IPS-18a (cell line): ENCODE measurements around the gene FSTL4.

ENCODE experiments used
- H3K27ac ChIP-seq: one replicate; pipeline ENCODE4 v1.5.1; 2013; ENCODE audit warnings: low read length
- H3K27me3 ChIP-seq: one replicate; pipeline ENCODE4 v1.6.1; 2013; ENCODE audit warnings: mild to moderate bottlenecking, low read length; ENCODE audit not compliant: control insufficient read depth, insufficient read depth
- H3K36me3 ChIP-seq: one replicate; pipeline ENCODE4 v1.6.1; 2013; ENCODE audit warnings: low read depth, low read length; ENCODE audit not compliant: control insufficient read depth
- H3K4me1 ChIP-seq: one replicate; pipeline ENCODE4 v1.6.1; 2013; ENCODE audit warnings: low read depth, low read length; ENCODE audit not compliant: control insufficient read depth
- H3K4me3 ChIP-seq: one replicate; pipeline ENCODE4 v1.5.1; 2013; ENCODE audit warnings: low read length
- H3K9ac ChIP-seq: one replicate; pipeline ENCODE4 v1.6.1; 2013; ENCODE audit warnings: mild to moderate bottlenecking, low read length, moderate library complexity
- H3K9me3 ChIP-seq: one replicate; pipeline ENCODE4 v1.6.1; 2013; ENCODE audit warnings: low read depth, low read length; ENCODE audit not compliant: control insufficient read depth

FSTL4 gene

DNA sequence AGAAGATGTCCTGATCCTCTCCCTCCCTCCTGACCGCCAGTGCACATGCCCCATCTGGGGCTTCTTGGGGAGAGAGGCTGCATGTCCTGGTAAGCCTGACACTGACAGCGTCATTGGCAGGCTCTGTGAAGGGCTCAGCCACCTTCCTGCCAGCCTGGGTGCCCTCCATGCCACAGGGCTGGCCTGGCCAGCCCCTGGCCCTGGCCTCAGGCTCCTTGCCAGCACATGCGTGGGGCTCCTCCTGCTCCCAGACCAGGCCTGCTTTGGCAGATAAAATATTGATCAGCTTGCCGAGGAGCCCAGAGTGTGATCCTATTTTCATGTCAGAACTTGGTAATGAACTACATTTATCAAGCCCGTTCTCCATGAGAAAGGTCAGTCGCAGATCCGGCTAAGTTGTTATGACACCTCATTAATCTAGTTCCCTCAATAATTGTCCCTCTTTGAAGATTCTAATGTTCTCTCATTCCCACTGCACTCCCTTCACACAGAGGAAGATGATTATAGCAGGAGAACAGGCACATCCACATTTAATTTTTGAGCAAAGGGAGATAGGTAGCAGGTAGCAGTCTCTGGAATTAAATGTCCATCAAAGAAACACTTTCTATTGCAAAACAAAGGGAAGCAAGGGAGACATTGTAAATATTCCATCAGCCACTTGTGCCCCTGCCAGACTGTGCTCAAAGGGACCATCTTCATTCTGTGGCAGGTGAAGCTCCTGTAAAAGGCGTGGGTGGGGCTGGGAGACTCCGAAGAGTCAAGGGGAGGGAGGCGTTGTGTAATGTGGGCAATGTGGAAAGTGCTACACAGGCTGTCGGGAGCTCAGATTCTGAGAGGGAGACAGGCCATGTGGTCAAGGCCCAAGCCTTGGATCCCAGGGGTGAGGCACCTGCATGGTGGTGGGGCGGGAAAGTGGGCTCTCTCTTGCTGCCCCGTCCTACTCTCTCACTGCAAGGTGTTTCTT is 288.6 kb downstream of the FSTL4 start:
- no peaks in the 10 kb centered on the region for H3K36me3 ChIP-seq
- no peak overlapping the region for H3K4me3 ChIP-seq
- peaks cover 15% of the 10 kb centered on the region for H3K27me3 ChIP-seq
- H3K9me3 ChIP-seq: no peaks in the 10 kb centered on the region
- peaks cover 31% of the 10 kb centered on the region for H3K4me1 ChIP-seq
- H3K27ac ChIP-seq: no peak overlapping the region
- H3K9ac ChIP-seq: no peak overlapping the region

GRCh38 chr5:133322743-133323142 is 289.6 kb downstream of the FSTL4 start:
- no peaks in the 10 kb centered on the region for H3K36me3 ChIP-seq
- no peaks in the 10 kb centered on the region for H3K9me3 ChIP-seq
- H3K4me1 ChIP-seq: peaks cover 21% of the 10 kb centered on the region
- peaks cover 15% of the 10 kb centered on the region for H3K27me3 ChIP-seq
- no peak overlapping the region for H3K9ac ChIP-seq
- H3K27ac ChIP-seq: no peak overlapping the region
- no peak overlapping the region for H3K4me3 ChIP-seq

DNA sequence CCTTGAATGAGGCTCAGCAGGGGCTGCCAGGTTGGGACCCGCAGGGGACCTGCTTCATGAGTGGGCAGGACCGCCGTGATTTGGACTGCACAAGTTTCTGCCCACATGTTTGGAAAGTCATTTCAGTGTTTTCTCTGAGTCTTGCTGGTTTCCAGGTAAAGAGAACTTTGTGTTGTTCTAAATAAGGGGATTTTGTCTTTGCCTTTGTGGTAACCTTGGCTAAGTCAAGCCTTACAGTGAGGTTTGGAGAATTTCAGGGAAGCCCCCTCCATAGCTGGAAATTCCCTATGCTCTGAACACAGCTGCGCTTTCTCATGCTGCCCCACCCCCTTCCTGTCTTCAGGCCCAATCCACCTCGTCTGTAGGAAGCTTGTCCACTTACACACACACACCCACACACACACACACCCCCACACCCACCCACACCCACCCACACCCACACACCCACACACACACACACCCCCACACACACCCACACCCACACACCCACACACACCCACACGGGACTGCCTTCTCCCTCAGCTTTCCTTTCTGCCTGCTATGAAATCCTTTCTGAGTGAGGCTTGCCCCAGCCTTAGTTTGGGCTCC is 290.4 kb downstream of the FSTL4 start:
- H3K9ac ChIP-seq: no peak overlapping the region
- peaks cover 13% of the 10 kb centered on the region for H3K4me1 ChIP-seq
- no peaks in the 10 kb centered on the region for H3K9me3 ChIP-seq
- no peak overlapping the region for H3K4me3 ChIP-seq
- H3K27ac ChIP-seq: no peak overlapping the region
- H3K36me3 ChIP-seq: no peaks in the 10 kb centered on the region
- peaks cover 10% of the 10 kb centered on the region for H3K27me3 ChIP-seq

GRCh38 chr5:133321286-133321832 is 291.0 kb downstream of the FSTL4 start:
- Histone ChIP-seq H3K36me3 (no peaks in the 10 kb centered on the region), H3K9me3 (no peaks in the 10 kb centered on the region), H3K27ac (no peak overlapping the region), H3K9ac (no peak overlapping the region), H3K4me1 (peaks cover 12% of the 10 kb centered on the region), H3K27me3 (peaks cover 6% of the 10 kb centered on the region), H3K4me3 (no peak overlapping the region)

- Histone ChIP-seq H3K9ac (no peak overlapping the region), H3K27ac (no peak overlapping the region), H3K27me3 (no peaks in the 10 kb centered on the region), H3K9me3 (no peaks in the 10 kb centered on the region), H3K4me3 (no peak overlapping the region), H3K4me1 (peaks cover 12% of the 10 kb centered on the region), H3K36me3 (no peaks in the 10 kb centered on the region)
These were observed 292.3 kb downstream of the FSTL4 start for GRCh38 chr5:133319905-133320520.

DNA sequence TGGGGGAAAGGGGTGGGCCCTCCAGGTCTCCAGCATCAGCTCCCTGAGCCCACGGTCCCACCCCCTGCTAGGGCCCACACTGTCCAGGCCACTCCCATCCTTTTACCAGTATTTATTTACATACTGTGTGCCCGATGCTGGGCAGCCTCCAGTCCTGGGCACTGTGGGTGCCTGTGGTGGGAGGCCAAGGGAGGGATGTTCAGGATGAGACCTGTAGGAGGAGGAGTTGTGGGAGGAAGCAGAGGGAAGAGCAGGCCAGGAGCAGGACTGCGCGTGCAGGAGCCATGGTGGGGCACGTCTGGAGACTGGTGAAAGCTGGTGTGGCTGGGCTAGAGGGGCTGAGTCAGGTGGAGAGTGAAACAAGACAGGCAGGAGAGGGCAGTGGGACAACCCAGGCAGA is 293.1 kb downstream of the FSTL4 start:
- no peak overlapping the region for H3K9ac ChIP-seq
- no peaks in the 10 kb centered on the region for H3K27me3 ChIP-seq
- H3K27ac ChIP-seq: no peak overlapping the region
- H3K4me3 ChIP-seq: no peak overlapping the region
- peaks cover 12% of the 10 kb centered on the region for H3K4me1 ChIP-seq
- H3K36me3 ChIP-seq: no peaks in the 10 kb centered on the region
- H3K9me3 ChIP-seq: no peaks in the 10 kb centered on the region

- Histone ChIP-seq H3K4me3 (no peak overlapping the region), H3K9ac (no peak overlapping the region), H3K4me1 (peaks cover 12% of the 10 kb centered on the region), H3K27ac (no peak overlapping the region), H3K27me3 (no peaks in the 10 kb centered on the region), H3K9me3 (no peaks in the 10 kb centered on the region), H3K36me3 (no peaks in the 10 kb centered on the region)
These were observed 294.8 kb downstream of the FSTL4 start for GRCh38 chr5:133317558-133317957.

DNA sequence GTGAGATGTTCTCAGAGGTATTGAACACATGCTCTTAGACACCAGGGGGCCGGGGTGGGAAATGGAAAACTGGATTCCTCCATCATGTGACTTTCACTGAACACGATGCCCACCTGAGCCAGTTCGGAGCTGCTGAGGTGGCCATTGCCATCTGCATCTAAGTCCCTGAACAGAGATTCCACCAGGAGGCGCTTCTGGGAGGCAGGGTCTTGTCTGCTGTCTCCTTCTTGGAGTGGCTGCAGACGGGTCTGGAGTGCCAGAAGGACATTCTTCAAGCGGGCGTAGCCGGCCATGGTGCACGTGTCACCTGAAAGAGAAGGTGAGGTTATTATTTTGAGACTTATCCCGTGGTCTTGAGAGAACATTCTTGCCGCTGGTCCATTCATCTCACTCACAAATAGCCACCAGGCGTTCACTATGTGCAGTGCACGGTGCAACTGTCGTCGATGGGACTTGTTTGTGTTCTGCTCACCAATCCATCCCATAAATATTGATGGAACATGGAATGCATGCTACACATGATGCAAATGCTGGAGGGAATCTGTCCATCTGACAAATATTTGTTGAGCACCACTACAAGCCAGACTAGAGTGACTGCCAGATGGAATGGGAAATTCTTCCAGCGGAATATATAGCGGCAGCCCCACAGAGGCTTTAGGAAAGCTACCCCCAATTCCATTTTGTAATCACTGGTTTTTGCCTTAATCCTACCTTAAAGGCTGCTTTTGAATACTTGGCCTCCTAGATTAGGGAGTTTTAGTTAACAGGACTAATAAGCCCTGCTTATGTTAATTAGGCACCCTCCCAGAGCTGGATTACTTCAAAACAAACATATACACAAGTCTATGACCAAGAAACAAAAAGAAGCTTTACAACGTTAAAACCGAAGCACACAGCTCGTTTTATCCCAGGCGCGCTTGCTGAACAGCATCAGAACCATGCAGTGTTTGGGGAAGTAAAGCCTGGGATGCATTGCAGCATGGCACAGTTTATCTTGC is 295.7 kb downstream of the FSTL4 start:
- Histone ChIP-seq H3K4me1 (peaks cover 12% of the 10 kb centered on the region), H3K36me3 (no peaks in the 10 kb centered on the region), H3K27me3 (no peaks in the 10 kb centered on the region)

DNA sequence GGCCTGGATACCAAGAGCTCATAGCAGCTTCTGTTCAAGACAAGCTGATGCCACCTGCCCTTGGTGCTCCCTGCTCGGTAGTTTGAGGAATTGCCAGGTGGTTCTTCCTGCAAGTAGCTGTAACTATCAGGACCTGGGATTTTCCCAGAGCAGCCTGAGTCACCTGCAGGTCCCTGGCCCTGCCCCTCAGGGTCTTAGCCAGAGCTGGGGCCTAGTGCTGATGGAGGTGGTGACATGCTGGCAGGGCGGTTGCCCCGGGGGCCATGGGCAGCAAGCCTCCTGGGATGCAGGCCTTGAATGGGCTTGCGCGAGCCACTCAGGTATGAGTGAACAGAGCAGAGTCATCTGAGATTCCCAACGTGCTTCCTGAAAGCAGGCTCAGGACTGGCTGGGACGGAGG is 298.3 kb downstream of the FSTL4 start:
- Histone ChIP-seq H3K4me1 (no peaks in the 10 kb centered on the region), H3K9me3 (no peaks in the 10 kb centered on the region), H3K9ac (no peak overlapping the region), H3K36me3 (no peaks in the 10 kb centered on the region), H3K27me3 (no peaks in the 10 kb centered on the region), H3K27ac (no peak overlapping the region), H3K4me3 (no peak overlapping the region)

More for the DNA sequence above, 295.7 kb downstream of the FSTL4 start:
- Histone ChIP-seq H3K9ac (no peak overlapping the region), H3K9me3 (no peaks in the 10 kb centered on the region), H3K27ac (no peak overlapping the region), H3K4me3 (no peak overlapping the region)

GRCh38 chr5:133311176-133311575 is 301.2 kb downstream of the FSTL4 start:
- H3K27me3 ChIP-seq: no peaks in the 10 kb centered on the region
- no peak overlapping the region for H3K27ac ChIP-seq
- no peak overlapping the region for H3K9ac ChIP-seq
- no peaks in the 10 kb centered on the region for H3K9me3 ChIP-seq
- H3K4me3 ChIP-seq: no peak overlapping the region
- no peaks in the 10 kb centered on the region for H3K36me3 ChIP-seq
- no peaks in the 10 kb centered on the region for H3K4me1 ChIP-seq
